K562 (cell line): ENCODE data around the gene CHSY1. TPM values are rescaled to one million over a fixed set of nuclear protein-coding genes. Genes with fewer than 3 reads are reported as not detected.

ENCODE experiments used
- ATAC-seq: fragments of 200-7000 bp; cut with Tn5 transposase; 3 replicates; pipeline ENCODE4 v1.9.1; 2020; ENCODE audit warnings: moderate library complexity
- BruUV-seq: library from RNA; stranded (reverse); fragments of 400-500 nt; replicated peaks from 2 replicates; lab custom pipeline; 2021; lab: Mats Ljungman, UMichigan
- CTCF ChIA-PET: fragments of 300-600 bp; formaldehyde crosslinking; extraction: SDS; loops from one replicate; lab custom pipeline; 2021; ENCODE audit warnings: low intra/inter-chr PET ratio; lab: Yijun Ruan, JAX
- POLR2A ChIA-PET: fragments of 300-600, 350-650 bp; sonication (Branson Sonifier 250); formaldehyde crosslinking; extraction: SDS; loops from one replicate; lab custom pipeline; 2021; ENCODE audit warnings: antibody characterized with exemption, inconsistent platforms; lab: Yijun Ruan, JAX
- DNase-seq, 4 experiments: peaks; one replicate each; pipeline versions ENCODE4 v3.0.0 to v3.0.0-alpha.2; 2011 to 2018; ENCODE audit warnings: low spot score in 3 of 4, mixed read lengths in 3 of 4; ENCODE audit errors: extremely low read depth in 1 of 4
- FAIRE-seq: peaks from 2 replicates; lab custom pipeline; 2011; peaks lifted over from hg19 to GRCh38; lab: Jason Lieb, UNC
- H2AFZ ChIP-seq: 2 replicates; pipeline ENCODE4 v1.6.0; 2011; ENCODE audit warnings: low read depth, low read length, control low read depth, inconsistent platforms
- H3K27ac ChIP-seq: fragments of 200-600 bp; 3 replicates; pipeline ENCODE4 v1.8.0; 2011; ENCODE audit warnings: low read depth, mild to moderate bottlenecking, control low read depth, inconsistent platforms, low read length, moderate library complexity, mixed read lengths; ENCODE audit errors: extremely low read depth
- H3K27me3 ChIP-seq, 2 experiments: fragments of 300-600 bp in 1 of 2; 2 replicates in 1 of 2; 3 replicates in 1 of 2; pipeline versions ENCODE4 v1.6.0 to v1.8.0; 2011; ENCODE audit warnings: inconsistent platforms in 2 of 2, low read length in 2 of 2, mild to moderate bottlenecking in 1 of 2, mixed read lengths in 1 of 2, moderate library complexity in 1 of 2; ENCODE audit not compliant: control insufficient read depth in 2 of 2, insufficient read depth in 2 of 2
- H3K36me3 ChIP-seq: fragments of 300-600 bp; 3 replicates; pipeline ENCODE4 v1.8.0; 2011; ENCODE audit warnings: mild to moderate bottlenecking, low read length, inconsistent platforms; ENCODE audit not compliant: control insufficient read depth, insufficient read depth
- H3K4me1 ChIP-seq, 2 experiments: fragments of 200-600 bp in 1 of 2; replicated peaks in 1 of 2; 2 replicates in 1 of 2; 3 replicates in 1 of 2; pipeline versions ENCODE4 v1.5.1 to v1.8.0; 2011; ENCODE audit warnings: inconsistent platforms in 2 of 2, low read length in 2 of 2, mild to moderate bottlenecking in 1 of 2, mixed read lengths in 1 of 2, moderate library complexity in 1 of 2; ENCODE audit not compliant: control insufficient read depth in 2 of 2, insufficient read depth in 2 of 2
- H3K4me2 ChIP-seq: 2 replicates; pipeline ENCODE4 v1.6.1; 2011; ENCODE audit warnings: low read length, control low read depth, inconsistent platforms, mixed read lengths; ENCODE audit not compliant: insufficient read depth
- H3K4me3 ChIP-seq: fragments of 200-600 bp; sonication (generic), shearing (Covaris generic); 2 replicates; pipeline ENCODE4 v1.5.1; 2016; ENCODE audit warnings: control low read depth, inconsistent platforms
- H3K79me2 ChIP-seq: fragments of 200-600 bp; 3 replicates; pipeline ENCODE4 v1.8.0; 2011; ENCODE audit warnings: low read length, inconsistent platforms; ENCODE audit not compliant: control insufficient read depth, insufficient read depth
- H3K9ac ChIP-seq, 2 experiments: 2 replicates each; pipeline versions ENCODE4 v1.6.0 to v1.6.1; 2011; ENCODE audit warnings: low read depth in 2 of 2, low read length in 2 of 2, control low read depth in 1 of 2, inconsistent platforms in 1 of 2, mild to moderate bottlenecking in 1 of 2, mixed read lengths in 1 of 2; ENCODE audit not compliant: insufficient read depth in 1 of 2
- H3K9me1 ChIP-seq: one replicate; pipeline ENCODE4 v1.6.0; 2011; ENCODE audit warnings: inconsistent platforms, mild to moderate bottlenecking, low read length, moderate library complexity; ENCODE audit not compliant: control insufficient read depth, insufficient read depth
- H3K9me3 ChIP-seq: replicated peaks from 2 replicates; pipeline ENCODE4 v1.5.1; 2011; ENCODE audit warnings: low read depth, low read length, inconsistent platforms; ENCODE audit not compliant: control insufficient read depth, insufficient read depth
- H4K20me1 ChIP-seq: replicated peaks from 2 replicates; pipeline ENCODE4 v1.6.1; 2011; ENCODE audit warnings: low read length, inconsistent platforms, mixed read lengths; ENCODE audit not compliant: control insufficient read depth, insufficient read depth
- FOXJ3 ChIP-seq: sonication (generic); formaldehyde crosslinking; IDR thresholded peaks from 2 replicates; pipeline ENCODE4 v1.4.0; 2020; ENCODE audit warnings: mild to moderate bottlenecking, missing genetic modification reagents
- ZNF143 ChIP-seq: sonication (generic); formaldehyde crosslinking; IDR thresholded peaks from 2 replicates; pipeline ENCODE4 v1.9.0; 2022; ENCODE audit warnings: mild to moderate bottlenecking, missing genetic modification reagents
- WGBS: fragments of 100-300 bp; shearing (Covaris generic); methylation state at CpG from one replicate; pipeline ENCODE4 v1.1.6; 2016; ENCODE audit warnings: low coverage, mixed read lengths; ENCODE audit not compliant: insufficient coverage; ENCODE audit errors: missing lambda C conversion rate; 5-methylcytosine and 5-hydroxymethylcytosine counted together
- in situ Hi-C: fragments of 300-500 bp; cut with MboI; formaldehyde crosslinking; loops from 4 replicates; pipeline ENCODE4 v1.15.0; 2018; ENCODE audit warnings: inconsistent platforms, mixed read lengths
- intact Hi-C: fragments of 100-400 bp; cut with micrococcal nuclease; formaldehyde crosslinking; loops from 2 replicates; pipeline ENCODE4 v1.14.2; 2022
- polyA plus RNA-seq, 8 experiments: library from polyadenylated mRNA; depleted of rRNA in 4 of 8; stranded (reverse) in 5 of 8; unstranded in 3 of 8; fragments of >200 nt; fragmentation: Nextera tagmentation in 2 of 8; fragmentation: Illumina TruSeq in 1 of 8; extraction: Ambion mirVana in 2 of 8; extraction: Trizol in 1 of 8; gene quantifications; 2 replicates each; pipeline versions ENCODE4 v1.2.1 to v1.2.3, GENCODE V29; 2011 to 2014; ENCODE audit warnings: inconsistent platforms in 1 of 8, missing spikeins in 1 of 8
- total RNA-seq, 7 experiments: library from RNA; depleted of rRNA in 6 of 7; stranded (reverse); fragments of >200 nt in 6 of 7; fragmentation: Illumina TruSeq in 2 of 7; extraction: Trizol in 2 of 7; gene quantifications; 2 replicates each; pipeline versions ENCODE4 v1.2.1 to v1.2.3, GENCODE V29; 2011 to 2021; ENCODE audit warnings: low replicate concordance in 1 of 7
- TF ChIP-seq, protein P1 (sequence below): fragments of 450-650 bp; IDR thresholded peaks from 2 replicates; pipeline ENCODE4 v1.7.0; 2016; ENCODE audit warnings: borderline replicate concordance

CHSY1 gene
- total and polyA plus RNA-seq, 9 of the 15 experiments (the other 6 are each of a cell fraction or from before 2014, with no cell fraction given): 7.0 to 16.4 (median 13.4) TPM

- Histone ChIP-seq H2AFZ (no peak overlapping the region), H3K27me3 (no peaks in the 10 kb centered on the region), H3K36me3 (no peaks in the 10 kb centered on the region), H3K27ac (no peak overlapping the region), H4K20me1 (peaks cover 3% of the 10 kb centered on the region; the same call in 1 of the 2 replicates), H3K4me2 (no peak overlapping the region), H3K4me1 (peaks cover 4 to 12% of the 10 kb centered on the region in 2 experiments; a peak in 4 of 5 replicates), H3K4me3 (no peak overlapping the region), H3K9me3 (no peaks in the 10 kb centered on the region), H3K9ac (no peak overlapping the region), H3K9me1 (no peaks in the 10 kb centered on the region), H3K79me2 (peaks cover 35% of the 10 kb centered on the region)
- BruUV-seq: no TSS peak
- WGBS: 52% methylated on average over 3 of the region's 3 CpGs
- FAIRE-seq (no peak), ATAC-seq (no peak), DNase-seq (no peak)
- TF ChIP-seq ZNF143 (CRISPR knock-in tag): no peak
- TF ChIP-seq, protein P1, sequence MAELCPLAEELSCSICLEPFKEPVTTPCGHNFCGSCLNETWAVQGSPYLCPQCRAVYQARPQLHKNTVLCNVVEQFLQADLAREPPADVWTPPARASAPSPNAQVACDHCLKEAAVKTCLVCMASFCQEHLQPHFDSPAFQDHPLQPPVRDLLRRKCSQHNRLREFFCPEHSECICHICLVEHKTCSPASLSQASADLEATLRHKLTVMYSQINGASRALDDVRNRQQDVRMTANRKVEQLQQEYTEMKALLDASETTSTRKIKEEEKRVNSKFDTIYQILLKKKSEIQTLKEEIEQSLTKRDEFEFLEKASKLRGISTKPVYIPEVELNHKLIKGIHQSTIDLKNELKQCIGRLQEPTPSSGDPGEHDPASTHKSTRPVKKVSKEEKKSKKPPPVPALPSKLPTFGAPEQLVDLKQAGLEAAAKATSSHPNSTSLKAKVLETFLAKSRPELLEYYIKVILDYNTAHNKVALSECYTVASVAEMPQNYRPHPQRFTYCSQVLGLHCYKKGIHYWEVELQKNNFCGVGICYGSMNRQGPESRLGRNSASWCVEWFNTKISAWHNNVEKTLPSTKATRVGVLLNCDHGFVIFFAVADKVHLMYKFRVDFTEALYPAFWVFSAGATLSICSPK: no peak
- TF ChIP-seq FOXJ3 (CRISPR knock-in tag): no peak
- ChIA-PET CTCF (no interaction called here), POLR2A (interaction anchor here (0.7 kb wide), 2 partner anchors 21 to 600 kb away, joined by 3 to 4 read pairs; no protein-coding TSS in a partner anchor)
- intact Hi-C loops (no loop called here), in situ Hi-C loops (no loop called here)
Observed at GRCh38 chr15:101190092-101190595, 61.7 kb downstream of the CHSY1 start.
